WI38 (cell line): ENCODE measurements around the gene SPTAN1.

Experiments used
- H3K4me3 ChIP-seq: 2 replicates; pipeline ENCODE4 v1.5.1; 2011; ENCODE audit warnings: low read depth, mild to moderate bottlenecking, control low read depth, low read length
- TF ChIP-seq, protein P1 (sequence below): IDR thresholded peaks from 2 replicates; pipeline ENCODE4 v1.5.1; 2012; ENCODE audit warnings: low read depth, mild to moderate bottlenecking, control low read depth, low read length

SPTAN1 gene

DNA sequence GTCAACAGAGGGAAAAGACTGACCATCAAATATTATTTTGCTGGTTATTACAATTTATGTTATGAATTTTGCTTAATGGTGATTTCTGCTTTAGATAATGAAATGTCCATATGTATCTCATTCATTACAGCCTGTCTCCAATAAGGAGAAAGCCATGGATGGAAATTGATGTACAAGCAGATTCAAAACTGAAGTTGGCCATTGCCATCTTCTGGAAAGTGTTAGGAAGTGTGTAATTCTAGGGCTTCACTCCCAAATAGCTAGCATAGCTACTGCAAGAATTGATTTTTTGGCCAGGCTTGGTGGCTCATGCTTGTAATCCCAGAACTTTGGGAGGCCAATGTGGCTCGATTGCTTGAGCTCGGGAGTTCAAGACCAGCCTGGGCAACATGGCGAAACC, 58.5 kb downstream of the SPTAN1 start:
- TF ChIP-seq, protein P1, sequence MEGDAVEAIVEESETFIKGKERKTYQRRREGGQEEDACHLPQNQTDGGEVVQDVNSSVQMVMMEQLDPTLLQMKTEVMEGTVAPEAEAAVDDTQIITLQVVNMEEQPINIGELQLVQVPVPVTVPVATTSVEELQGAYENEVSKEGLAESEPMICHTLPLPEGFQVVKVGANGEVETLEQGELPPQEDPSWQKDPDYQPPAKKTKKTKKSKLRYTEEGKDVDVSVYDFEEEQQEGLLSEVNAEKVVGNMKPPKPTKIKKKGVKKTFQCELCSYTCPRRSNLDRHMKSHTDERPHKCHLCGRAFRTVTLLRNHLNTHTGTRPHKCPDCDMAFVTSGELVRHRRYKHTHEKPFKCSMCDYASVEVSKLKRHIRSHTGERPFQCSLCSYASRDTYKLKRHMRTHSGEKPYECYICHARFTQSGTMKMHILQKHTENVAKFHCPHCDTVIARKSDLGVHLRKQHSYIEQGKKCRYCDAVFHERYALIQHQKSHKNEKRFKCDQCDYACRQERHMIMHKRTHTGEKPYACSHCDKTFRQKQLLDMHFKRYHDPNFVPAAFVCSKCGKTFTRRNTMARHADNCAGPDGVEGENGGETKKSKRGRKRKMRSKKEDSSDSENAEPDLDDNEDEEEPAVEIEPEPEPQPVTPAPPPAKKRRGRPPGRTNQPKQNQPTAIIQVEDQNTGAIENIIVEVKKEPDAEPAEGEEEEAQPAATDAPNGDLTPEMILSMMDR: no peak
- H3K4me3 ChIP-seq: no peak overlapping the region

DNA sequence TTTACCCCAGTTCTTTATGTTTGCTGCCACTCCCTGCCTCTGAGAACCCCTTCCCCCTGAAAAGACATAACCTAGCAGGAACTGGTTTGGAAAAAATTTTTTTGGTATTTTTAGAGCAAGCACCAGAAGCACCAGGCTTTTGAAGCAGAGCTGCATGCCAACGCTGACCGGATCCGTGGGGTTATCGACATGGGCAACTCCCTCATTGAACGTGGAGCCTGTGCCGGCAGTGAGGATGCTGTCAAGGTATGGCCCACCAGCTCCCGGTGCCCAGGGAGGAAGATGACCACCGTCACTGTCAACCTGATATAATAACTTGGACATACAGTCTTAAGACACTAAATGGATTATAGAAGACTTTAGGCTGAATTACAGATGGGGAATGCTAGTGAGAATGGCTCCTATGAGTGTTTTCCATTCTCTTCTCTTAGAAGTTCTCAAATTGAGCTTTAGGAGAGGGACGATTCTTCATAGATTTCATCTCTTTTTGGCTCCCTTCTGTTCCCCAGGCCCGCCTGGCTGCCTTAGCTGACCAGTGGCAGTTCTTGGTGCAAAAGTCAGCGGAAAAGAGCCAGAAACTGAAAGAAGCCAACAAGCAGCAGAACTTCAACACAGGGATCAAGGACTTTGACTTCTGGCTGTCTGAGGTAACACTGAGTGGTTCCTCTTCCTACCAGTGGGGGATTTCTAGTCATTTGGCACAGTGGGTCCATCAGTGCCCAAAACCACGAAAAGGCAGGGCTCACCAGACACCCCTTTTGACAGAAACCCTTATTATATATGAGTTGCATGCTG, 59.4 kb downstream of the SPTAN1 start:
- H3K4me3 ChIP-seq: no peak overlapping the region
- TF ChIP-seq, protein P1: no peak

DNA sequence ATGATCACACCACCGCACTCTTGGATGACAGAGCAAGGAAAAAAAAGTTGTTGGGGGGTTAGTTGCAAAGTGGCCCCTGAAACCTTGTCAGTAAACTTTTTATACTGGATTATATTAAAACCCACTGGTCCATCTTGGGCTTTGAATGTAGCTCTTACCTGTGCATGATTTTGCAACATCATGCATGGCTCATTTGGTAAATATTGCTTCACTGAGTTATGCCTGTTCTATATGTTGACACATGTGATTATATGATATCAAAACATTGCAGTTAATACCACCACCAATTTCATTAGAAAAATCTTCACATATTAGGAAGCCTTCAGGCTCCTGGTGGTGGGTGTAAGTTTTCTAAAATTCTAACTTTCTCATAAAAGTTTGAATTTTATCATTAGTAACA, 62.3 kb downstream of the SPTAN1 start:
- no peak overlapping the region for H3K4me3 ChIP-seq
- TF ChIP-seq, protein P1: no peak

DNA sequence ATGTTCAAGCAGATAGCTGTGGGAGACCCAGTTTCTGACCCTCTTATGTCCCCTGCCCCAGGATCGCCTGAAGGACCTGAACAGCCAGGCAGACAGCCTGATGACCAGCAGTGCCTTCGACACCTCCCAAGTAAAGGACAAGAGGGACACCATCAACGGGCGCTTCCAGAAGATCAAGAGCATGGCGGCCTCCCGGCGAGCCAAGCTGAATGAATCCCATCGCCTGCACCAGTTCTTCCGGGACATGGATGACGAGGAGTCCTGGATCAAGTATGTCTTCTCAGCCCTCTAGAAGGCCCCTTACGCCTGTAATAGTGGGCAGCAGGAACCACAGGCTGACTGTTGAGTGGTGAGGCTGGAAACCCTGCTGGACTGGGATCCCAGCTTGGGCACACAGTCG, 63.2 kb downstream of the SPTAN1 start:
- TF ChIP-seq, protein P1: no peak
- H3K4me3 ChIP-seq: no peak overlapping the region

DNA sequence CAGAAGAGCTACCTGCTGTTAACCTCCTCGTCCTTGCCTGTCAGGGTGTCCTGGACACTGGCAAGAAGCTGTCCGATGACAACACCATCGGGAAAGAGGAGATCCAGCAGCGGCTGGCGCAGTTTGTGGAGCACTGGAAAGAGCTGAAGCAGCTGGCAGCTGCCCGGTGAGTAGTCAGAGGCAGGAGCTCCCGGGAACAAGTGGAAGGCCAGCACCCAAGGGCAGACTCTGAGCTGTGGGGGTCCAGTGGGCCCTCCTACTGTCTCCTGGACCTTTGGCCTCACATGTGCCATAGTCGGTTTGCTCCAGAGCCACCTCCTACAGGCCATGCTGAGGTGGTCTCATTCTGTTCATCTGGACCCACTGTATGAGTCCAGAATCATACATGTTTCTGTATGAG, 65.6 kb downstream of the SPTAN1 start:
- TF ChIP-seq, protein P1: no peak
- no peak overlapping the region for H3K4me3 ChIP-seq

DNA sequence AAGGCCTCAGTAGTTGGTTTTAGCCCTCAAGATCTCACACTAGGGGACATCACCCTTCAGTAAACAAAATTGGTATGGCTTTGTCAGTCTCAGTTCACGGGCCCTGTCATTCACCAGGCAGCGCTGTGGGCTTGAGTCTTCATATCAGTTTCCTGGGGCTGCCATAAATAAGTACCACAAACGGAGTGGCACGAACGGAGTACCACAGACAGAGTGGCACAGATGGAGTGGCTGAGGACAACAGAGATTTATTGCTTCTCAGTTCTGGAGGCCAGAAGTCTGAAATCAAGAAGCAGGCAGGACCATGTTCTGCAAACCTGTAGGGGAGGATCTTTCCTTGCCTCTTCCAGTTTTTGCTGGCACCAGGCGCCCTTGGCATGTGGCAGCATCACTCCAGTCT, 66.7 kb downstream of the SPTAN1 start:
- H3K4me3 ChIP-seq: no peak overlapping the region
- TF ChIP-seq, protein P1: no peak

DNA sequence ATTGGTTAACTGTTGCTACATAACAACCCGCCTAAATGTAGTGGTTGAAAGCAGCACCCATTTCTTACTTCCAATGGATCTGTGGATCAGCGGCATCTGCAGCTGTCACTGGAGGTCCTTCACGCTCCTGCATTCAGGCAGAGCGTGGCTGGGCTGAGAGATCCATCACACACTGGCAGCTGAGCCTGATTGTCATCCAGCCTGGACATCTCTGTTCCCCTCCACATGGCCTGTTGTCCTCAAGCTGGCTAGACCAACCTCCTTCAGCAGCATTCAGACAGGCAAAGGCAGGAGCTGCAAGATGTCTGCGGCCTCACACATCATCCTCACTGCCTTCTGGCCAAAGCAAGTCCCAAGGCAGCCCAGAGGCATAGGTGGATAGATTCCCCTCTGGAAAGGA, 67.4 kb downstream of the SPTAN1 start:
- H3K4me3 ChIP-seq: no peak overlapping the region
- TF ChIP-seq, protein P1: no peak
